ENCODE results near the gene SLC15A4. TPM values are rescaled to one million over a fixed set of nuclear protein-coding genes. Genes with fewer than 3 reads are reported as not detected.

Gene SLC15A4
- total RNA-seq, 1 experiment from 2014 or later: 20.6 TPM

- no peak overlapping the region for H3K27ac ChIP-seq (ENCODE audit: low read depth, low read length)
- H3K4me3 ChIP-seq (replicated peaks in 1 of 2; ENCODE audit: low read depth in 1 of 2, low read length in 2 of 2): no peak overlapping the region
- H2AFZ ChIP-seq (ENCODE audit: low read depth, low read length, poor library complexity, severe bottlenecking): no peak overlapping the region
- TF ChIP-seq ZFX (IDR thresholded peaks at IDR 0.05) (no peak), CBX3 (IDR thresholded peaks at IDR 0.05; ENCODE audit: low read depth) (no peak), EGR1 (IDR thresholded peaks at IDR 0.05; ENCODE audit: low read depth) (no peak), TCF7L2 (IDR thresholded peaks at IDR 0.05; ENCODE audit: borderline replicate concordance, extremely low read depth, insufficient read depth, insufficient read length) (no peak), JUND (IDR thresholded peaks at IDR 0.05) (no peak), CEBPB (IDR thresholded peaks at IDR 0.05; ENCODE audit: low read depth) (no peak), POLR2A (IDR thresholded peaks at IDR 0.05; ENCODE audit: borderline replicate concordance, extremely low read depth, insufficient read depth, insufficient read length) (no peak), POLR2AphosphoS5 (IDR thresholded peaks at IDR 0.05; ENCODE audit: low read depth, low read length) (no peak), SIN3A (IDR thresholded peaks at IDR 0.05; ENCODE audit: low read depth) (no peak), RAD21 (IDR thresholded peaks at IDR 0.05; ENCODE audit: low read depth) (no peak), ZBTB33 (IDR thresholded peaks at IDR 0.05; ENCODE audit: extremely low read depth, insufficient replicate concordance, low read length) (no peak), CTCF (IDR thresholded peaks at IDR 0.05 in 2 of 3, conservative IDR thresholded peaks at IDR 0.05 in 1 of 3; ENCODE audit: borderline replicate concordance in 1 of 3, insufficient read depth in 1 of 3, low read depth in 2 of 3, low read length in 2 of 3) (no peak), EZH2phosphoT487 (IDR thresholded peaks at IDR 0.05; ENCODE audit: borderline replicate concordance) (no peak), ZNF274 (IDR thresholded peaks at IDR 0.05; ENCODE audit: low read depth, low read length) (no peak)
- H3K79me2 ChIP-seq (ENCODE audit: insufficient read depth, low read length): no peaks in the 10 kb centered on the region
- ChIA-PET RAD21 (ENCODE audit: low non-redundant PET in 1 of 2, low total read pairs in 2 of 2, uncharacterized antibody in 2 of 2, unreplicated experiment in 2 of 2) (no interaction called here), CTCF (no interaction called here), POLR2A (no interaction called here)
- no peak for ATAC-seq
- no TSS peak for BruUV-seq (replicated peaks)
- DNase-seq (ENCODE audit: low read depth, low spot score): no peak
- intact Hi-C loops (cut with micrococcal nuclease): loop anchor here (5.0 kb wide), 2 partner anchors 39 to 1229 kb away; partner anchors contain the start of gene SLC15A4
- no peaks in the 10 kb centered on the region for H4K20me1 ChIP-seq (ENCODE audit: insufficient read depth)
- no peak overlapping the region for H3K9ac ChIP-seq (ENCODE audit: low read length)
- H3K4me1 ChIP-seq (ENCODE audit: control insufficient read depth in 1 of 2, insufficient read depth in 2 of 2, low read length in 2 of 2): peaks cover 0 to 5% of the 10 kb centered on the region in 2 experiments; a peak in 2 of 4 replicates
- no peaks in the 10 kb centered on the region for H3K36me3 ChIP-seq (ENCODE audit: control insufficient read depth in 1 of 2, insufficient read depth in 2 of 2, low read length in 2 of 2)
- no peaks in the 10 kb centered on the region for H3K27me3 ChIP-seq (ENCODE audit: insufficient read depth, low read length)
- H3K4me2 ChIP-seq (ENCODE audit: low read length): no peak overlapping the region
- H3K9me2 ChIP-seq (ENCODE audit: insufficient read depth): no peaks in the 10 kb centered on the region
- no peaks in the 10 kb centered on the region for H3K9me3 ChIP-seq (ENCODE audit: control insufficient read depth in 1 of 2, insufficient read depth in 1 of 2, low read depth in 1 of 2, low read length in 2 of 2)
Observed at GRCh38 chr12:128783129-128783574, 40.6 kb downstream of the SLC15A4 start.
